ENCODE data around the gene DPYSL5.
"Not testable (repeated sequence)": the region's sequence is repeated elsewhere in the genome, so short reads cannot be mapped to it uniquely, and the experiment has no call there.

DPYSL5 gene, protein sequence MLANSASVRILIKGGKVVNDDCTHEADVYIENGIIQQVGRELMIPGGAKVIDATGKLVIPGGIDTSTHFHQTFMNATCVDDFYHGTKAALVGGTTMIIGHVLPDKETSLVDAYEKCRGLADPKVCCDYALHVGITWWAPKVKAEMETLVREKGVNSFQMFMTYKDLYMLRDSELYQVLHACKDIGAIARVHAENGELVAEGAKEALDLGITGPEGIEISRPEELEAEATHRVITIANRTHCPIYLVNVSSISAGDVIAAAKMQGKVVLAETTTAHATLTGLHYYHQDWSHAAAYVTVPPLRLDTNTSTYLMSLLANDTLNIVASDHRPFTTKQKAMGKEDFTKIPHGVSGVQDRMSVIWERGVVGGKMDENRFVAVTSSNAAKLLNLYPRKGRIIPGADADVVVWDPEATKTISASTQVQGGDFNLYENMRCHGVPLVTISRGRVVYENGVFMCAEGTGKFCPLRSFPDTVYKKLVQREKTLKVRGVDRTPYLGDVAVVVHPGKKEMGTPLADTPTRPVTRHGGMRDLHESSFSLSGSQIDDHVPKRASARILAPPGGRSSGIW

GRCh38 chr2:26847655-26848335 lies at the start of gene DPYSL5:
Gene DPYSL5, plus strand, starts transcription at chr2:26848132. Its CDS starts 50,368 bp downstream, at chr2:26898500.
- no peak for DNase-seq

DNA sequence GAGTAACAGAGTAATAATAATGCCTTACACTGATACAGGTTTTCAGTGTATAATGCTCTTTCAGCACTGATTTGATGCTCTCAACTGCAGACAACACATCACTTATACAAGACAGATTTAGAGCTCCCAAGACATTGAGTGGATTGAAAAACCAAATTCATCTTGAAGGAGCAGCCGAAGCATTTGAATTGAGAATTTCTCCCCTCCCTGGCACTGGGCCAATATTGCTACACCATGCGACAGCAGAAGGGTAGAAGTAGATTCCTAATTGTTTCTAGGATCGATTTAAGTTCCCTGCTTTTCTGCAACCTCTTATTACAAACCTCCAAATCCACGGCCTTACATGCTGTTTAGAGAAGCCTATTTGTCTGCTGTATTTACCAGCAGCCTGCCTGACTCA lies 46.6 kb upstream of the DPYSL5 start:
- no peak for DNase-seq

- no peak for DNase-seq
Measured at GRCh38 chr2:26801796-26802195, 46.1 kb upstream of the DPYSL5 start.

GRCh38 chr2:26805241-26805676 lies 42.7 kb upstream of the DPYSL5 start:
- no peak for DNase-seq

DNA sequence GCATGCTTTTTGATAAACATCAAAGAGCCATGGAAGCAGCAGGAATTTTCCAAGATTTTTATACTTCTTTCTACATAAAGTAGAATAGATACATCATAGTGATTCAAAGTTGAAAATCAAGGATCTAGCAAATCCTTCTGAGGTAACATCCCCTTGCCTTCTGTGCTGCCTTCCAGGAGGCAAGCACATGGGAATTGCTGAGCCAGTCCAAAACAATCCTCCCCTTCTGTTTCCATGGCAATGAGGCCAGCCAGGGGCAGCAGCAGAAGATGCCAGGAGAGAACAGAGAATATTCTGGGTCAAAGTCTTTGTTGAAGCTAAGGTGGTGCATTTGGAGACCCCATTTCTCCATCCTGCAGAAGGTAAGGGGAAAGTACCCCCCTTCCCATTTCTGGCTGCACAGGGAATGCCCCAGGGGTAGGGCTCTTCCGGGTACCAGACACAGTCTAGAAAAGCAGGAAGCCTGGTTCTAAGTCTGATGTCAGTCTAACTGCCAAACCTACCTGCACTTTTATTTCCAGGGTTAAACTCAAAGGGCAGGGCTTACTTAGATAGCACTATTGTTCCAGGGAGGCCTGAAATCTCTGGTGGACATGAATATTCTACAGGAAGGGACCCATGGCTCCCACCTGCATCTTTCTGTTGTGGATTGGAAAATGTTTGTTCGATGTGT lies 40.0 kb upstream of the DPYSL5 start:
- DNase-seq = no peak

DNA sequence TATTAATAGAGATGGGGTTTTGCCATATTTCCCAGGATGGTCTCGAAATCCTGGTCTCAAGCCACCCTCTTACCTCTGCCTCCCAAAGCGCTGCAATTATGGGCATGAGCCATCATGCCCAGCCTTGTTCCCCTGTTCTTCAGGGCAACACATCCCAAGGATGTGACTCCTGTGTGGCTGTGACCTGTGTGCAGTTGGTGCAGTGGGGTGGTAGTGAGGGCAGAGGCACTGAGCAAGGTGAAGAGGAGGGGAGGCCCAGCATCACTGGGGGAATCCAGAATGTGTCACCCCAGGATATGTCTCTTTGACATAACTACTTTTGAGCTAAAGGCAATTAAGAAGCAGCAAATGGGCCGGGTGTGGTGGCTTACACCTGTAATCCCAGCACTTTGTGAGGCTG lies 38.7 kb upstream of the DPYSL5 start:
- no peak for DNase-seq

DNA sequence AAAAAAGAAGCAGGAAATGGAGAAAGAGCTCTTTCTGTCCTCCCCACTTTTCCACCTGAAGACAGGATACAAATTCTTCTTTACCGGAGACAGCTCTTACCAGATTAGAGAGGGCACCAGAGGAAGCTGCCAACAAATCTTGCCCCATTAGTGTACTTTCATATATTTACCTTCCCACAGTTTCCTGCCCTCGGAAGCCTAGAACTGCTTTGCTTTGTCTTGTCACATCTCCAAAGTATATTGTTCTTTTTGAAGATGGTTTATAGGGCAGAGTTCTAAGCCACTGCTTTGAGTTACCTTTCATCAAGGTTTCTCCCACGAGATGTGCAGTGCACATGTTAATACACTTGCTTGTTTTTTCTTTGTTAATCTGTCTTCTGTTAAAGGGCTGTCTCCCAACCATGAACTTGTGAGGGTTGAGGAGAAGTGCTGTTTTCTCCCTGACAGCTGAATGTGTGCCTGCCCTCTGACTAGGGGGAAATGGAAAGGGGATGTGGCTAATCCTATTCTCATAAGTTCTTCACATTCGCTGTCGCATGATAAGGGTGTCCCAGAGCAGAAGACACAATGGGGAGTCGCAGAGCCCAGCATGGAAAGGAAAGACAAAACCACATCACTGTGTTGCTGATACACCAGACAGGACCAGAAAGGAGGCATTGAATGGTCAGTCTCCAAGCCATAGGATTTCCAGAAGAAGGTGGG lies 37.9 kb upstream of the DPYSL5 start:
- no peak for DNase-seq

GRCh38 chr2:26811261-26811660 lies 36.7 kb upstream of the DPYSL5 start:
- DNase-seq = no peak

- no peak for DNase-seq
Measured at GRCh38 chr2:26811791-26812694, 35.9 kb upstream of the DPYSL5 start.

DNA sequence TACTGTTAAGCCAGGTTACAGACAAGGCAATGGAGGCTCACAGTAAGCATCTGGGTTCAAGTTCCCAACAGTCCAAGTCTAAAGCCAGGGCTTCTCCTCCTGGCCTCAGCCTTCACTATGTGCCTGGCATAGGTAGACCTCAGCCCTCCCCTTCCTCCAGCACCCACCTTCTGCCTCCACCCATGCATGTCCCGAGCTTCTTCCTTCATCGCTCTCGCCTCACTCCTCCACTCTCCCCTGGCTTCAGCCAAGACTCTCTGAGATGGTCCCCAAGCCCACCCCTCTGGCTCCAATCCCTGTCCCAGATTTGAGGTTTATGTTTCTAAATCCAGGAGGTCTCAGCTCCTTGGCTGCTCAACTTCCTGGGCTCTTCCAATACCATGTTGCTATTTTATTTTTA lies 35.2 kb upstream of the DPYSL5 start:
- DNase-seq = no peak

- not testable (repeated sequence) for DNase-seq
Measured at GRCh38 chr2:26814072-26814765, 33.7 kb upstream of the DPYSL5 start.

DNA sequence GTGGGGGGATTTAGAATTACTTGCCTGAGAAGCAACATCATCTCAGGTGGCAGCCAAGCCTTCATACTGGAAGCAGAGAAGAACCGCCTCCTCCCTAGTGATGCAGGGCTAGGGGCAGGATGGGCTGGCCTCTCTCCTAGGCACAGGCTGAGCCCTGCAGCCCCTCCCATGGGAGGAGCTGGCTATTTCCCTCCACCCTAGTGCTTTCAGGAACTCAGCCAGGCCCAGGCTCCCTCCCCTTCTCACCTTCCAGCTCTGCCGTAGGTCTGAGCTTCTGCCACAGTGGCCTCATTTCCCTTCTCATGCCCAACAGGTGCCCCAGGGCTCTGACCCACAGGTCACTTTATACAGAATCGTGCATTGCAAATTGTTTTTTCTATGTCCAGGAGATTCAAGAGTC lies 31.0 kb upstream of the DPYSL5 start:
- DNase-seq = no peak

- DNase-seq = no peak
Measured at GRCh38 chr2:26818255-26818654, 29.7 kb upstream of the DPYSL5 start.

DNA sequence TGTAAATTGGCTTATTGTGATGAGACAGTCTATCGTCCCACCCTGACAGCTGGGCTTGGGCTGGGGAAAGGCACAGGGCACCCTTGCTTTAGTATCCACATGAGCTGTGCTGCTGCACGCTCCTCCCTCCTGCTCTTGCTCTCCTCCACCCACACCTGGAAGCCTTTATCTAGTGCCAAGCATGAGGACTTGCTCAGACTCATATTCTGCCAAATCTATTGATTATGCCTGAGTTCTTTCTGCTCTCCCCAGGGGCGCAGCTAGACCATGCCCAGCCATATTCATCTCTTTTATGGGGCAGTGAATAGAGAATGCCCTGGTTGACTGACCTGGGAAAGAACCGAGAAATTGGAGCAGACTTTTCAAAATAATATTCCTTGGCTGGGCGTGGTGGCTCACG lies 29.0 kb upstream of the DPYSL5 start:
- no peak for DNase-seq

- no peak for DNase-seq
Measured at GRCh38 chr2:26820932-26821331, 27.0 kb upstream of the DPYSL5 start.

- DNase-seq = no peak
Measured at GRCh38 chr2:26822877-26823276, 25.1 kb upstream of the DPYSL5 start.

- peak; percentile 14 to 23 for DNase-seq
Measured at GRCh38 chr2:26838121-26838906, 9.6 kb upstream of the DPYSL5 start.

GRCh38 chr2:26840937-26841610 lies 6.9 kb upstream of the DPYSL5 start:
- DNase-seq = peak; percentile 15 to 37

DNA sequence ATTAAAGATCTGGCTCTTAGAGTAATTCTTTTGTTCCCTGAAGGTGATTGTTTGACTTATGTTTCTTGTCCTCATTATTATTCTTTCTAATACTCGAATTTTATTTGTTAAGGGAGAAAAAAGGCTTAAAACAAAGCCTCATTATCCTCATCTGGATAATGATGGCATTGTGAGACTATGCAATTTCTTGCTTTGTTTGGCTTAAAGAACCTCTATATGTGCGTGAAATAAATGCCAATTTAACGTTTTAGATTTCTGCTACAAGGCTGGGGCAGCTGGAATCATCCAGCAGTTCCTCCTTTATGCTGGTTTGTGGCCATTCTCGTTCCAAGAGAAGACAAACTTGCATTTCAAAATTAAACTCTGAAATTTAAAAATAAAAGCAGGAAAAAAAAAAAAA lies 4.9 kb upstream of the DPYSL5 start:
- DNase-seq = no peak

DNA sequence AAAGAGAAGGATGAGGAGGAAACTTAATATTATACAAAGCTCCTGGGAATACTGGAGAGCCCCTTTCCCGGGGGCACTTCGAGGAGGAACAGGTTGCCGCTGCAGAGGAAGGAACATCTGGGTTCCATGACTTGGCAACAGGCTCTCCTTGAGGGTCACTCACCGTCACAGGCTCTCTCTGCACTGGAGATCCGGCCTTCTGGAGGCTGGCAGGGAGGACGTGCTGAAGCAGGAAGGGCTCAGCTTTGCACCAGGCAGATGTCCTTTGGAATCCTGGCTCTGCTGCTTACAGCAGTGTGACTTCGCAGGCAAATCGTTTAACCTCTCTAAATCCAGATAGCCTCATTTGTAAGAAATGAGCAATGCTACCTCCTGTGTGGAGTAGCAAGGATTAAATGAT lies 2.9 kb upstream of the DPYSL5 start:
- DNase-seq = no peak

All from AML-193 (cell line).